Pancreas (tissue), 10 donors: ENCODE data around the gene CD93. TPM values are rescaled to one million over a fixed set of nuclear protein-coding genes. Genes with fewer than 3 reads are reported as not detected.

Experiments used
- ATAC-seq, 4 donors: fragments of 200-7000 bp; cut with Tn5 transposase; one replicate each; pipeline versions ENCODE4 v1.8.0 to v1.9.1; 2020; ENCODE audit warnings: mild to moderate bottlenecking in 4 of 4, moderate library complexity in 4 of 4
- DNase-seq, 6 donors: peaks; one replicate each; pipeline ENCODE4 v3.0.0-alpha.2; 2020
- FAIRE-seq: peaks from 2 replicates; lab custom pipeline; 2012; peaks lifted over from hg19 to GRCh38; lab: Jason Lieb, UNC
- H3K27ac ChIP-seq, 4 donors: fragments of 200-600 bp; sonication (generic); 1 replicate in 3 of 4; 2 replicates in 1 of 4; pipeline versions ENCODE4 v1.5.0 to v1.8.0; 2020
- H3K27me3 ChIP-seq, 4 donors: fragments of 200-600 bp; one replicate each; pipeline ENCODE4 v1.8.0; 2021
- H3K36me3 ChIP-seq, 3 donors: fragments of 200-600 bp; sonication (generic) in 1 of 3; one replicate each; pipeline versions ENCODE4 v1.5.0 to v1.8.0; 2020 to 2021
- H3K4me1 ChIP-seq, 3 donors: fragments of 200-600 bp; one replicate each; pipeline ENCODE4 v1.8.0; 2021
- H3K4me3 ChIP-seq, 4 donors: fragments of 200-600 bp; sonication (generic) in 2 of 4; one replicate each; pipeline versions ENCODE4 v1.5.0 to v1.8.0; 2020 to 2021
- H3K9me3 ChIP-seq, 4 donors: fragments of 200-600 bp; one replicate each; pipeline ENCODE4 v1.8.0; 2021
- CTCF ChIP-seq, 4 donors: fragments of 200-600 bp; sonication (generic) in 3 of 4; IDR thresholded peaks; one replicate each; pipeline versions ENCODE4 v1.5.0 to v1.8.0; 2021; ENCODE audit warnings: antibody characterized with exemption in 4 of 4
- WGBS, 2 donors: extraction: QIAGEN DNeasy Blood & Tissue Kit; methylation state at CpG; one replicate each; pipeline ENCODE4 v1.1.7; 2013; 5-methylcytosine and 5-hydroxymethylcytosine counted together
- intact Hi-C, 3 donors: fragments of 100-400 bp; cut with DNase I; formaldehyde crosslinking; loops; one replicate each; pipeline versions ENCODE4 v1.11.1 to v1.14.2; 2022
- polyA plus RNA-seq, 2 donors: library from polyadenylated mRNA; stranded (reverse); fragments of 200-250 nt; gene quantifications; one replicate each; pipeline ENCODE4 v1.2.3, GENCODE V29; 2013
- total RNA-seq, 6 donors: library from RNA; stranded (reverse); fragmentation: NEBNext Ultra II Directional in 4 of 6; extraction: Animal tissue kit (Norgen Biotek cat#: 25700) in 4 of 6; gene quantifications; one replicate each; pipeline versions ENCODE4 v1.2.1 to v1.2.4, GENCODE V29; 2021 to 2023
- donor health status: healthy with polysubstance abuse.
- donor health status: DM: no; HTN: no; CAD: no; lungs with moderate emphysema.
- donor health status: DM: no; HTN: no; CAD: no.
- donor health status: control.
- donor health status: control.
- donor health status: Bipolar disorder and iron deficiency.
- donor health status: DM: yes; HTN: yes; CAD: no.
- donor health status: DM: no; HTN: no; CAD: no.
- donor health status: DM: no; HTN: no; CAD: no.
- donor health status: DM: yes; HTN: yes; CAD: no.

The CD93 gene
- total and polyA plus RNA-seq, 8 donors: 2.8 to 18.2 (median 6.0) TPM

GRCh38 chr20:23108871-23109270, 22.7 kb upstream of the CD93 start:
- H3K4me1 ChIP-seq: no peaks in the 10 kb centered on the region
- DNase-seq (no peak), FAIRE-seq (no peak), ATAC-seq (no peak)
- H3K27me3 ChIP-seq: no peaks in the 10 kb centered on the region
- intact Hi-C loops: no loop called here
- H3K9me3 ChIP-seq: no peaks in the 10 kb centered on the region
- no peaks in the 10 kb centered on the region for H3K36me3 ChIP-seq
- no peak overlapping the region for H3K27ac ChIP-seq
- no peak for TF ChIP-seq CTCF (IDR thresholded peaks at IDR 0.05)
- H3K4me3 ChIP-seq: no peak overlapping the region
- WGBS, 2 donors: 63 to 78% methylated on average over 3 of the region's 3 CpGs

- DNase-seq (no peak), FAIRE-seq (no peak), ATAC-seq (no peak)
- WGBS, 2 donors: 70 to 79% methylated on average over 3 of the region's 3 CpGs
- Histone ChIP-seq H3K4me3 (no peak overlapping the region), H3K4me1 (no peaks in the 10 kb centered on the region), H3K27ac (peak overlapping the region in 1 of 4 donors; percentile 47), H3K27me3 (no peaks in the 10 kb centered on the region), H3K9me3 (no peaks in the 10 kb centered on the region), H3K36me3 (no peaks in the 10 kb centered on the region)
- intact Hi-C loops: no loop called here
- no peak for TF ChIP-seq CTCF (IDR thresholded peaks at IDR 0.05)
Measured at GRCh38 chr20:23107466-23107865, 21.3 kb upstream of the CD93 start.

- intact Hi-C loops: no loop called here
- Histone ChIP-seq H3K4me3 (no peak overlapping the region), H3K9me3 (no peaks in the 10 kb centered on the region), H3K27ac (peak overlapping the region in 2 of 4 donors; percentile 44 to 47), H3K27me3 (no peaks in the 10 kb centered on the region), H3K4me1 (no peaks in the 10 kb centered on the region), H3K36me3 (no peaks in the 10 kb centered on the region)
- FAIRE-seq: no peak
- peak in 2 of 4 donors; percentile 58 to 77 for ATAC-seq
- DNase-seq: no peak
- TF ChIP-seq CTCF (IDR thresholded peaks at IDR 0.05): no peak
- 58 to 66% methylated on average over 9 of the region's 9 CpGs for WGBS, 2 donors
Measured at GRCh38 chr20:23106271-23106851, 20.2 kb upstream of the CD93 start.

- peak in 1 of 6 donors; percentile 11 for DNase-seq
- Histone ChIP-seq H3K4me1 (no peaks in the 10 kb centered on the region), H3K27ac (no peak overlapping the region), H3K4me3 (no peak overlapping the region), H3K36me3 (no peaks in the 10 kb centered on the region), H3K9me3 (no peaks in the 10 kb centered on the region), H3K27me3 (no peaks in the 10 kb centered on the region)
- no peak for ATAC-seq
- 24 to 25% methylated on average over 3 of the region's 3 CpGs for WGBS, 2 donors
- intact Hi-C loops: no loop called here
- no peak for TF ChIP-seq CTCF (IDR thresholded peaks at IDR 0.05)
- FAIRE-seq: no peak
Measured at GRCh38 chr20:23105193-23105592, 19.1 kb upstream of the CD93 start.

- no peaks in the 10 kb centered on the region for H3K27me3 ChIP-seq
- H3K4me1 ChIP-seq: no peaks in the 10 kb centered on the region
- peak overlapping the region in 1 of 4 donors; percentile 50 for H3K27ac ChIP-seq
- DNase-seq (peak in 1 of 6 donors; percentile 26), ATAC-seq (peak in 1 of 4 donors; percentile 17), FAIRE-seq (no peak)
- H3K9me3 ChIP-seq: no peaks in the 10 kb centered on the region
- H3K4me3 ChIP-seq: no peak overlapping the region
- 69 to 78% methylated on average over 11 of the region's 11 CpGs for WGBS, 2 donors
- H3K36me3 ChIP-seq: no peaks in the 10 kb centered on the region
- TF ChIP-seq CTCF (IDR thresholded peaks at IDR 0.05): no peak
- intact Hi-C loops: no loop called here
Measured at GRCh38 chr20:23103284-23104018, 17.3 kb upstream of the CD93 start.
